ENCODE data around the gene CNIH3.

CNIH3 gene

DNA sequence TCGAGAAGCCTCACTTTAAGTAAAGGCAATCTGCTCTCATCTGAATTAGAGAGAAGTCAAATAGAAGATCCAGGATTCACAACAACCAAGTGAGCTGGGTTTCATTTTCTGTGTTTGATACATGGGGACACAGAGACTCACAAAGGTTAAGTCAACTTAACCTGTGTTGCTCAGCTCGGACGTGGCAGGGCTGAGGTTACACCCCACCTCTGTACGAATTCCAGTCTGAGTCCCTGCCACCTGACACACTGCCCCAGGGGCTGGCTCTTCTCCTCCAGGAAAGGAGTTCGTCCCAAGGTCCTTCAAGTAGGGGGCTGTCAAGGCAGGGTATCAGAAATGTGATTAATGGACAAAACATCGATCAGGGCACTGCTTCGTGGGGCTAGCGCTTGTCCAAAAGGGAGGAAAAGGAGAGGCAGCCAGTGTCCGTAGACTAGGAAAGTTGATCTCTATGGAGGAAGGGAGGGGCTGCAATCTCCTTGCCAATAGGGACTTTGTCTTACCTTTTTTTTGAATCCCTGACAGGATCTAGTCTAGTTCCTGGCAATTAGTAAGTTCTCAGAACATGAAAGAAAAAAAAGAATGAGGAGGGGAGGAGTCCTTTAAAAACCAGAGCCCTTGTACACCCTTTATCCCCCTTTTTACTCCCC, 116.4 kb downstream of the CNIH3 start:
- H3K4me3 ChIP-seq (ENCODE audit: low read depth, low read length): no peak overlapping the region
- no peak for DNase-seq (ENCODE audit: low read depth)
- in situ Hi-C loops (cut with HindIII; ENCODE audit: low sequenced_read_pairs): no loop called here
- TF ChIP-seq, protein P1, sequence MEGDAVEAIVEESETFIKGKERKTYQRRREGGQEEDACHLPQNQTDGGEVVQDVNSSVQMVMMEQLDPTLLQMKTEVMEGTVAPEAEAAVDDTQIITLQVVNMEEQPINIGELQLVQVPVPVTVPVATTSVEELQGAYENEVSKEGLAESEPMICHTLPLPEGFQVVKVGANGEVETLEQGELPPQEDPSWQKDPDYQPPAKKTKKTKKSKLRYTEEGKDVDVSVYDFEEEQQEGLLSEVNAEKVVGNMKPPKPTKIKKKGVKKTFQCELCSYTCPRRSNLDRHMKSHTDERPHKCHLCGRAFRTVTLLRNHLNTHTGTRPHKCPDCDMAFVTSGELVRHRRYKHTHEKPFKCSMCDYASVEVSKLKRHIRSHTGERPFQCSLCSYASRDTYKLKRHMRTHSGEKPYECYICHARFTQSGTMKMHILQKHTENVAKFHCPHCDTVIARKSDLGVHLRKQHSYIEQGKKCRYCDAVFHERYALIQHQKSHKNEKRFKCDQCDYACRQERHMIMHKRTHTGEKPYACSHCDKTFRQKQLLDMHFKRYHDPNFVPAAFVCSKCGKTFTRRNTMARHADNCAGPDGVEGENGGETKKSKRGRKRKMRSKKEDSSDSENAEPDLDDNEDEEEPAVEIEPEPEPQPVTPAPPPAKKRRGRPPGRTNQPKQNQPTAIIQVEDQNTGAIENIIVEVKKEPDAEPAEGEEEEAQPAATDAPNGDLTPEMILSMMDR (IDR thresholded peaks at IDR 0.05; ENCODE audit: low read depth, low read length, missing control alignments): no peak

DNA sequence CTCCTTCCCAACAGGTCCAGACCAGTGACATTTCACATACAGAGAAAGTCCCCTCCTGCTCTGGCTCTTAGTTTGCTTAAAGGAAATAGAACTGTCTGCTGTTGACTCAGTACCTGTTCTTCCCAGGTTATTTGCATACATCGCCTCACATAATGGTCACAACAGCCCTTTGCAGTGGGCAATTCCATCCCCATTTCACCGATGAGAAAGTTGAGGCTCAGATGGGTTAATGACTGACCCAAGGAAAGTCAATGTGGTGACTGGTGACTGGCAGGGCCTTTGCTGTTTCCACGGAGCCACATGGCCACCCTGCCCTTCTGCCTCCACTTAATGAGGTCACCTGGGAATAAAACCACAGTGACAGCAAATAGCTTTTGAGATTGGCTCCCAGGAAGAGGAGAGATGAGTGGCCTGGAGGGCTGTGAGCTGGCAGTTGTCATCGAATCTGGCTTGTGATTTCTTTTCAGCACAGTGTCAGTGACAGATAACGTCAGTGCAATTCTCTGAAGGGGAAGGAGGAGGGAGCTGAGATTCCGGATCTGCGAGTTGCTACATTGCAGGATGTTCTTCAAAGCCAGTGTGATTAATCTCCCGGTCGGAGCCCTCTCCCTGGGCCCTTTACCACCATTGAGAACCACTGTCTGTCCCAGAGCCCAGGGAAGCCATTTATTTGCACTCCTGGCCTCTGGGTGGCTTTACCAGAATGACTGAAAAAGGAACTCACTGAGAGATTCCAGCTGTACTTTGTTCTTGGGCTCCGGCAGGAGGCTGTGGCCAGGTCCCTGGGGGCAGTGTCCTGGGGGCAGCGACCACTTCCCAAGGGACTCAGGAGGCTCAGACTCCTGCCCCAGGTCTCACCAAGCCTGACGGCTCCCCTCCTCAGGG, 117.2 kb downstream of the CNIH3 start:
- H3K4me3 ChIP-seq (ENCODE audit: low read depth, low read length): no peak overlapping the region
- no peak for DNase-seq (ENCODE audit: low read depth)
- TF ChIP-seq, protein P1 (IDR thresholded peaks at IDR 0.05; ENCODE audit: low read depth, low read length, missing control alignments): no peak
- in situ Hi-C loops (cut with HindIII; ENCODE audit: low sequenced_read_pairs): no loop called here

DNA sequence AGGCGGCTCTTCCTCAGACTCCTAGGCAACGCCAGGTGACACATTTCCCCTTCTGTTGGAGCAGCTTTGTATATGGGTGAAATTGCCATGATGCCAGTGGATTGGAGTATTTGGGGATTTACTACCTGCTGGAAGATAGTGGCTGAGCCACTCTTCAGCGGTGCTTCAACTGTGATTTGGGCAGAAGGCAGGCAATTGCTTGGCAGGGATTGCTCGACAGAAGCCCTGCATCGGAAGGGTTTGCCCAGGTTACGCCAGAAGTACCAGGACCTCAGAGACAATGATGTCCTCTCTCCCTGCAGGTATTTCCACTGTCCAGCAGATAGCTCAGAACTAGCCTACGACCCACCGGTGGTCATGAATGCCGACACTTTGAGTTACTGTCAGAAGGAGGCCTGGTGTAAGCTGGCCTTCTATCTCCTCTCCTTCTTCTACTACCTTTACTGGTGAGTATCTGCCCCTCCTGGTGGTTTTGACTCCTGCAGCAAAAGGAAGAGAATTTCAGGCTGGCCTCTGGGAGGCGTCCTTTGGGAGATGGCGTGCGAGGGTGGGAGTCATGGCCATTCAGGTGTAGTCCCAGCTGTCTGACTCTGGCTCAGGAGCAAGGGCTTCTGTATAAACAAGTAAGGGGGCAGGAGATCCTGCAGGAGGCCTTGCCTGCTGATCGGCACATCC, 118.3 kb downstream of the CNIH3 start:
- TF ChIP-seq, protein P1 (IDR thresholded peaks at IDR 0.05; ENCODE audit: low read depth, low read length, missing control alignments): peak; percentile 7
- no peak for DNase-seq (ENCODE audit: low read depth)
- no peak overlapping the region for H3K4me3 ChIP-seq (ENCODE audit: low read depth, low read length)
- in situ Hi-C loops (cut with HindIII; ENCODE audit: low sequenced_read_pairs): no loop called here

DNA sequence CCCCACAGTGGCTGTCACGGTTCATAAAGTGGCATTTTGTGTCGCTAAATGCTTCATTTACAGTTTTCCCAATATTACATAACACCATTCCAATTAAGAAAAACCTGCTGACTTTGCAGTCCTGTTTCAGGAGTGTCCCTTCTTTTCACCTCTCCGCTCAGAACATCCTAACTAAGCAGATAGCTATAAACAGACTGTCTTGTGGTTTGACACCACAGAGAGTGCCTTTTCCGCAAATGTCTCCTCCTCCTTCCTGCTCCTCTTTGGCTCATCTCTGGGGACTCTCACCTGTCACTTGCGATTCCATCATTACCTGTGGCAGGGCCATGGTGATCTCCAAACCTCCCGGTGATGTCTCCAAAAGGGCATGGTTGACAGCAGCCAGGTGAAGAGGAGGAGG, 119.0 kb downstream of the CNIH3 start:
- TF ChIP-seq, protein P1 (IDR thresholded peaks at IDR 0.05; ENCODE audit: low read depth, low read length, missing control alignments): no peak
- in situ Hi-C loops (cut with HindIII; ENCODE audit: low sequenced_read_pairs): no loop called here
- H3K4me3 ChIP-seq (ENCODE audit: low read depth, low read length): no peak overlapping the region
- DNase-seq (ENCODE audit: low read depth): no peak

DNA sequence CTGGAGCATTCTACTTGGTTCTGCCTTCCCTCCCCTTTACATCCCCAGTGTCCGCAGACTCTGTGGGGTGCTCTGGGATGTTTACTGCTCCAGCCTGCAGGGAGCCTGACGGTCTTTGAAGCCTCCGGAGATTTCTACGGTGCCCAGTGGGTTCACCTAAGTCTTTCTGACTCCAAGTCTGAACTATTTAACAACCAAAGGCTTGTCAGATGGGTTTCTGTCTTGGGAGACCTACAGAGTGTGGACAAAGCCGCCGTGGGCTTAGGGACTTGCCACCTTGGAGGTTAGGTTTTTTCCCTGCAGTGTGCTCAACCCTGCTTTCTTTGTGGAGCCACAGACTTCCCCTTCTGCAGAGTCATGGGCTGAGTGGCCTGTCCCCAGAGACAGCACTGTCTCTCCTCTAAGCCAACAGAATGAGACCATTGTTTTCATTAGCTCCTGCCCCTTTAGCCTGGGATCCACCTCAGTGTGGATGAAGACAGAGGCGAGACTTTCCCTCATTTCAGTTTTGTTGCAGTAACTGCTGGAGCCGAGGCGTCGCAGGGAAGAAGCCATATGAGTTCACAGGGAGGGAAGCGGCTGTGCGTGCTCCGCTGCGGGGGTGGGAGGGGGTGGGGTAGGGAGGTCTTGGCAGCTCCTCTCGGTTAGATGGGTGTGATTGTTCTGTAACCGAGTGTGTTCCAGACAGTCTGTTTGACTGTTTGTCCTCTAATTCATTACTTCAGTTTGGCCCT, 120.7 kb downstream of the CNIH3 start:
- TF ChIP-seq, protein P1 (IDR thresholded peaks at IDR 0.05; ENCODE audit: low read depth, low read length, missing control alignments): no peak
- H3K4me3 ChIP-seq (ENCODE audit: low read depth, low read length): no peak overlapping the region
- in situ Hi-C loops (cut with HindIII; ENCODE audit: low sequenced_read_pairs): no loop called here
- DNase-seq (ENCODE audit: low read depth): no peak

DNA sequence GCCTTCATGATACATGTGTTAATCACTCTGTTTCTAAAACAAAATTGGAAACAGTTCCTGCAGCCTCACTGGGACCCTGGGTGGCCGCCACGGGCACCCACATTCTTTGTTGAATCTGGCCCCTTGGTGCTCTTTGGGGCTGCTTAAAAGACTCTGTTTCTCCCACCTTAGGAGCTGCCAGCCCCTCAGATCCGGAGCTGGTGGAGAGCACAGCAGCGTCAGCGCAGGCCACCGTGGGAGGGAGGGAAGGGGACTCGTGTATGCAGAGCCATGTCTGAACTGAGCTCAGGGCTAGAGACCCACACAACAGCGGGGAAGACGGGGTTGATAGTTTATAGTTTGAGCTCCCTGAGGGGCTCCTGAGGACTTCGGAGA, 121.2 kb downstream of the CNIH3 start:
- H3K4me3 ChIP-seq (ENCODE audit: low read depth, low read length): no peak overlapping the region
- in situ Hi-C loops (cut with HindIII; ENCODE audit: low sequenced_read_pairs): no loop called here
- DNase-seq (ENCODE audit: low read depth): no peak

More for the DNA sequence above, 121.2 kb downstream of the CNIH3 start:
- TF ChIP-seq, protein P1 (IDR thresholded peaks at IDR 0.05; ENCODE audit: low read depth, low read length, missing control alignments): no peak

Data from astrocyte of the cerebellum (primary cell).